ENCODE data around the gene SEL1L. TPM values are rescaled to one million over a fixed set of nuclear protein-coding genes. Genes with fewer than 3 reads are reported as not detected.

Gene SEL1L
- total RNA-seq, 2 donors from 2014 or later = 32.9 to 36.6 TPM

DNA sequence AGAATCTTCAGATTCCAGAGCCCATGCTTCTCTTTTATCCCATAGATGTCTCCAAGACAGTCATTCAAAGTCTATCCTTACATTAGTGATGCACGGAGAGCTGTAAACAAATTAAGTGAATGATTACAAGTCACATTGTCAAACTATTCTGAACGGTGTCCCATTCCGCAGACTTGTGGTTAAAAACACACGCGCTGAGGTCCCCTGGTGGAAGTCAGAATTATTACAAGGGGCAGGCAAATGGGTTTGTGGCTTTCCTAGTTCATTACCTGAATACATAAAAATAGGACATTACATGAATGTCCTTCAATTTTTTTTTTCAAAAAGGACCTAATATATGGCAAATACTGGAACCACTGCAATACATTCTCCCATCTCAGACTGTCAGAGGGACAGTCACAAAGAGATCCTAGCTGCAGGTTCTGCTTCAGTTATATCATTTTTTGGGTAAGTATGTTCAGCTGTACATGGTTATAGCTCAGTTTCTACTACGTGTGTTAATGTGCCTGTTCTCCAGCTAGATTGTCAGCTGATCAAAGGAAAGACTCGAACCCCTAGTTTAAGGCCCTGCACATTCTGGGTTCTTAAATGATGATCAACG is 80.4 kb downstream of the SEL1L start:
- TF ChIP-seq, protein P1, sequence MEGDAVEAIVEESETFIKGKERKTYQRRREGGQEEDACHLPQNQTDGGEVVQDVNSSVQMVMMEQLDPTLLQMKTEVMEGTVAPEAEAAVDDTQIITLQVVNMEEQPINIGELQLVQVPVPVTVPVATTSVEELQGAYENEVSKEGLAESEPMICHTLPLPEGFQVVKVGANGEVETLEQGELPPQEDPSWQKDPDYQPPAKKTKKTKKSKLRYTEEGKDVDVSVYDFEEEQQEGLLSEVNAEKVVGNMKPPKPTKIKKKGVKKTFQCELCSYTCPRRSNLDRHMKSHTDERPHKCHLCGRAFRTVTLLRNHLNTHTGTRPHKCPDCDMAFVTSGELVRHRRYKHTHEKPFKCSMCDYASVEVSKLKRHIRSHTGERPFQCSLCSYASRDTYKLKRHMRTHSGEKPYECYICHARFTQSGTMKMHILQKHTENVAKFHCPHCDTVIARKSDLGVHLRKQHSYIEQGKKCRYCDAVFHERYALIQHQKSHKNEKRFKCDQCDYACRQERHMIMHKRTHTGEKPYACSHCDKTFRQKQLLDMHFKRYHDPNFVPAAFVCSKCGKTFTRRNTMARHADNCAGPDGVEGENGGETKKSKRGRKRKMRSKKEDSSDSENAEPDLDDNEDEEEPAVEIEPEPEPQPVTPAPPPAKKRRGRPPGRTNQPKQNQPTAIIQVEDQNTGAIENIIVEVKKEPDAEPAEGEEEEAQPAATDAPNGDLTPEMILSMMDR (IDR thresholded peaks at IDR 0.05) = peak; percentile 70 to 86
- H3K27me3 ChIP-seq = no peaks in the 10 kb centered on the region
- no peaks in the 10 kb centered on the region for H3K9me3 ChIP-seq
- peaks cover 0 to 11% of the 10 kb centered on the region in 2 donors for H3K4me1 ChIP-seq
- H3K4me3 ChIP-seq = no peak overlapping the region
- peak overlapping the region in 1 of 2 donors; percentile 5 for H3K27ac ChIP-seq
- no peak for DNase-seq (ENCODE audit: low spot score)
- H3K36me3 ChIP-seq = no peaks in the 10 kb centered on the region

DNA sequence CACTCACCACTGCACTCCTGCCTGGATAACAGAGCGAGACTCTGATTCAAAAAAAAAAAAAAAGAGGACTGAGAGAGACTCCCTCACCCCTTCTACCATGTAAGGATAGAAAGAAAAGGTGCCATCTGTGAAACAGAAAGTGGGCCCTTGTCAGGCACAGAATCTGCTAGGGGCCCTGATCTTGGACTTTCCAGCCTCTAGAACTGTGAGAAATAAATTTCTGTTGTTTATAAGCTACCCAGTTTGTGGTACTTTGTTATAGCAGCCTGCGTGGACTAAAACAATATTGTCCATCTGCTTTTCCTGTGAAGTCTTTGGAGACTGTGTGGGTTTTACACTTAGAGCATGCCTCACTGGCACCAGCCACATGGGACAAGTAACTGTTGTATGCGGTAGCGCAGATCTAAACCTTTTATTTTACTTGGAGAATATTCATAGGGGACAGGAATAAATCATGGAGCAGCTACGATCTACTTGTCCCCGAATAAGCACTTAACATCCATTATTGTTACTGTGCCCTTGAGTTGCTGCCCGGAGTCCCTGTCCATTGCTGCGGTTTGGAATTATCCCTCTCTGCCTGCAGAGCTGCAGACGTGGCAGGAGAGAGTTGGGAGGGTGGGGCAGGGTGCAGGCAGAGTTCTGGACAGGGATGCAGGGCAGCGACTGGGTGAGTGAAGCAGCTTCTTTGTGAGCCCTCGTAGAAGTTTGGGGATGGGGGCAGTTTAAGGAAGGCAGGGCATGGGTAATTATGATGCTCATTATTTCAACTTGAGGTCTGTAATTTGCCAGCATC is 81.1 kb downstream of the SEL1L start:
- TF ChIP-seq, protein P1 (IDR thresholded peaks at IDR 0.05) = no peak
- no peak for DNase-seq (ENCODE audit: low spot score)
- Histone ChIP-seq H3K4me1 (peaks cover 0 to 14% of the 10 kb centered on the region in 2 donors), H3K36me3 (no peaks in the 10 kb centered on the region), H3K9me3 (no peaks in the 10 kb centered on the region), H3K27ac (peak overlapping the region in 1 of 2 donors; percentile 5), H3K4me3 (no peak overlapping the region), H3K27me3 (no peaks in the 10 kb centered on the region)

DNA sequence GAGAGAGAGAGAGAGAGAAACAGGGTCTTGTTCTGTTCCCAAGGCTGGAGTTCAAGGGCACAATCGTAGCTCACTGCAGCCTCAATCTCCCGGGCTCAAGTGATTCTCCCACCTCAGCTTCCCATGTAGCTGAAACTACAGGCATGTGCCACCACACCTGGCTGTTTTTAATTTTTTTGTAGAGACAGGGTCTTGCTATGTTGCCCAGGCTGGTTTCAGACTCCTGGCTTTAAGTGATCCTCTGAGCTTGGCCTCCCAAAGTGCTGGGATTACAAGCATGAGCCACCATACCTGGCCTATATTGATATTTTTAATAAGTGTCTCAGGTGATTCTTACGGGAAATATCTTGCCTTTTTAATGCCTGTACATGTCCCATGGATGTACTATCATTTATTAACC is 82.7 kb downstream of the SEL1L start:
- Histone ChIP-seq H3K27me3 (no peaks in the 10 kb centered on the region), H3K9me3 (no peaks in the 10 kb centered on the region), H3K27ac (peak overlapping the region; percentile 49 to 60), H3K4me3 (no peak overlapping the region), H3K4me1 (peaks cover 0 to 19% of the 10 kb centered on the region in 2 donors), H3K36me3 (no peaks in the 10 kb centered on the region)
- TF ChIP-seq, protein P1 (IDR thresholded peaks at IDR 0.05) = no peak
- DNase-seq (ENCODE audit: low spot score) = no peak

DNA sequence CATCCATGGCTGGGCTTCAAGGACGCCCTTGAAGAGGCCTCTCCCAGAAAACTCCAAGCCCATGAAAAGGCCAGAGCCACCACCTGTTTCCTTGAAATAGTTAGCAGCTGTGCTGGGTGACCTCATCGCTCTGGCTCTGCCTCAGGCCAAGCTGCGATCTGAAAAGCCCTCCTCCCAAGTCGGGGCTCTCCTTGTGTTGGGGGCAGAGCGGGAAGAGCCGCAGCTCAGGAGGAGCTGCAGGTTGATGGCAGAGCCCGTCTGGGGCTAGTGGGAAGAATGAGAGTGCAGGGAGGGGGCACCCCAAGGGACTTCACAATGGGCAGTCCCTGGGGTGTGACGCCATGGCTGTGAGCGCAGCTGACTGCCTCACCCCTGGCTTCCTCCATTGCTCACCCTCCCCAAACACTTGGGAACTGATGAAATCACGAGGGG is 83.5 kb downstream of the SEL1L start:
- Histone ChIP-seq H3K4me1 (peaks cover 0 to 19% of the 10 kb centered on the region in 2 donors), H3K27me3 (no peaks in the 10 kb centered on the region), H3K4me3 (no peak overlapping the region), H3K27ac (peak overlapping the region; percentile 49 to 60), H3K36me3 (no peaks in the 10 kb centered on the region), H3K9me3 (no peaks in the 10 kb centered on the region)
- TF ChIP-seq, protein P1 (IDR thresholded peaks at IDR 0.05) = no peak
- DNase-seq (ENCODE audit: low spot score) = peak; percentile 72

DNA sequence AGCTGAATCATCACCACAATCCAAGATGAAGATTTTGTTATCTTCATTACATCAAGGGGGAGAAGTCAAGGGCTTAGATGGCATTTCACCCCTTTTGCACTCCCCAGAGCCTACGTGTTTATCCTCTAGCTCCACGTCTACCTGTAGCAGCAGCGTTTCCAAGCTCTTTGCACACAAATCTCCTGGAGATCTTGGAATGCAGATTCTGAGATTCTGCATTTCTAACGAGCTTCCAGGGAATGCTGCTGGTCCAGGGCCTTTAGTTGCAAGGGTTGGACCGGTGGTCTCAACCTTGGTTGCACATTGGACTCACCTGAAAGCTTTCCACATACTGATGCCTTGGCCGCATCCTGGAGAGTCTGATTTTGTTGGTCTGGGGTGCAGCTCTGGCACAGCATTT is 84.1 kb downstream of the SEL1L start:
- no peak for DNase-seq (ENCODE audit: low spot score)
- H3K27me3 ChIP-seq = no peaks in the 10 kb centered on the region
- TF ChIP-seq, protein P1 (IDR thresholded peaks at IDR 0.05) = no peak
- no peak overlapping the region for H3K4me3 ChIP-seq
- peaks cover 0 to 19% of the 10 kb centered on the region in 2 donors for H3K4me1 ChIP-seq
- H3K27ac ChIP-seq = peak overlapping the region; percentile 49 to 60
- H3K9me3 ChIP-seq = no peaks in the 10 kb centered on the region
- H3K36me3 ChIP-seq = no peaks in the 10 kb centered on the region

All from right atrium auricular region (tissue), 2 donors.